Right lung (tissue), 5 donors: ENCODE data around the gene CRYAB. TPM values are rescaled to one million over a fixed set of nuclear protein-coding genes. Genes with fewer than 3 reads are reported as not detected.

Source experiments
- polyA plus RNA-seq, 5 donors: library from polyadenylated mRNA; unstranded; fragments of 120-200 nt; gene quantifications; one replicate each; pipeline versions ENCODE4 v1.2.1 to v1.2.3, GENCODE V29; 2013; ENCODE audit warnings: inconsistent platforms in 1 of 5, low replicate concordance in 1 of 5; ENCODE audit not compliant: insufficient read length in 5 of 5, insufficient read depth in 1 of 5

CRYAB gene
- polyA plus RNA-seq, 5 donors: 26.1 to 60.8 (median 30.9) TPM

Other genes with a start within 250 kb of the CRYAB start
- 10 to 100 TPM; 20.6 to 32.4 (median 27.8) TPM for gene PPP2R1B, start 145.4 kb downstream of the CRYAB start, polyA plus RNA-seq
- gene ALG9, start 40.2 kb downstream of the CRYAB start, polyA plus RNA-seq: 10 to 100 TPM; 37.1 to 54.3 (median 44.7) TPM
- 1 to 10 TPM; 4.5 to 5.7 (median 4.6) TPM for gene FDXACB1, start 32.6 kb downstream of the CRYAB start, polyA plus RNA-seq
- gene CFAP68, start 32.2 kb downstream of the CRYAB start, polyA plus RNA-seq: 10 to 100 TPM; 40.0 to 45.6 (median 42.4) TPM
- gene HSPB2, start 964 bp upstream of the CRYAB start, polyA plus RNA-seq: 10 to 100 TPM in 1 of 5 donors, 1 to 10 TPM in 4; 2.1 to 10.9 (median 5.3) TPM
- 10 to 100 TPM in 3 of 5 donors, 1 to 10 TPM in 2; 7.0 to 12.3 (median 11.5) TPM for gene C11orf52, start 7.1 kb upstream of the CRYAB start, polyA plus RNA-seq
- gene DIXDC1, start 25.6 kb upstream of the CRYAB start, polyA plus RNA-seq: 10 to 100 TPM; 16.4 to 29.5 (median 25.3) TPM
- 10 to 100 TPM; 28.4 to 35.6 (median 34.3) TPM for gene DLAT, start 113.6 kb upstream of the CRYAB start, polyA plus RNA-seq
- 10 to 100 TPM in 1 of 5 donors, 1 to 10 TPM in 4; 6.5 to 11.2 (median 8.7) TPM for gene PIH1D2, start 162.2 kb upstream of the CRYAB start, polyA plus RNA-seq
- 10 to 100 TPM; 39.9 to 64.6 (median 53.5) TPM for gene NKAPD1, start 162.5 kb upstream of the CRYAB start, polyA plus RNA-seq
- 10 to 100 TPM; 56.4 to 74.3 (median 62.1) TPM for gene TIMM8B, start 175.0 kb upstream of the CRYAB start, polyA plus RNA-seq
- 100 to 1,000 TPM; 114 to 145 (median 120) TPM for gene SDHD, start 175.1 kb upstream of the CRYAB start, polyA plus RNA-seq